ENCODE data around the gene EPHA6. TPM values are rescaled to one million over a fixed set of nuclear protein-coding genes. Genes with fewer than 3 reads are reported as not detected.

The EPHA6 gene
- total and polyA plus RNA-seq, 9 of the 15 experiments (the other 6 are each of a cell fraction or from before 2014, with no cell fraction given) = not detected

- TF ChIP-seq CREB5 (CRISPR knock-in tag; IDR thresholded peaks at IDR 0.05) (no peak), PTRF (tag; IDR thresholded peaks at IDR 0.05) (no peak)
These were observed 924.4 kb downstream of the EPHA6 start (continued) for GRCh38 chr3:97738761-97739160.

GRCh38 chr3:97742036-97742435 lies 927.6 kb downstream of the EPHA6 start:
- H3K36me3 ChIP-seq (ENCODE audit: control insufficient read depth, insufficient read depth, low read length) = no peaks in the 10 kb centered on the region
- no peak overlapping the region for H3K9ac ChIP-seq (ENCODE audit: insufficient read depth in 1 of 2, low read depth in 2 of 2, low read length in 2 of 2)
- no peaks in the 10 kb centered on the region for H3K9me1 ChIP-seq (ENCODE audit: control insufficient read depth, insufficient read depth, low read length)
- H2AFZ ChIP-seq (ENCODE audit: low read depth, low read length) = no peak overlapping the region
- ATAC-seq (no peak), FAIRE-seq (no peak), DNase-seq (ENCODE audit: extremely low read depth in 1 of 4, low spot score in 3 of 4) (no peak)
- H3K4me2 ChIP-seq (ENCODE audit: insufficient read depth, low read length) = no peak overlapping the region
- ChIA-PET CTCF (ENCODE audit: low intra/inter-chr PET ratio) (no interaction called here), POLR2A (no interaction called here)
- no peaks in the 10 kb centered on the region for H3K79me2 ChIP-seq (ENCODE audit: control insufficient read depth, insufficient read depth, low read length)
- H3K27me3 ChIP-seq (ENCODE audit: control insufficient read depth in 2 of 2, insufficient read depth in 2 of 2, low read length in 2 of 2) = no peaks in the 10 kb centered on the region
- in situ Hi-C loops (cut with MboI) = no loop called here
- no peak overlapping the region for H3K4me3 ChIP-seq
- H4K20me1 ChIP-seq (replicated peaks; ENCODE audit: control insufficient read depth, insufficient read depth, low read length) = no peaks in the 10 kb centered on the region
- intact Hi-C loops (cut with micrococcal nuclease) = no loop called here
- no peak for TF ChIP-seq NCOA6 (IDR thresholded peaks at IDR 0.05)
- TF ChIP-seq ARID3A (IDR thresholded peaks at IDR 0.05; ENCODE audit: borderline replicate concordance, low read depth, low read length) = no peak
- no peak for TF ChIP-seq ZNF324 (CRISPR knock-in tag; IDR thresholded peaks at IDR 0.05)
- no peak for TF ChIP-seq CSDE1 (IDR thresholded peaks at IDR 0.05)
- no peak for TF ChIP-seq E2F6 (IDR thresholded peaks at IDR 0.05; ENCODE audit: borderline replicate concordance in 1 of 2, extremely low read depth in 1 of 2, insufficient read depth in 1 of 2, insufficient read length in 1 of 2, low read depth in 1 of 2, low read length in 1 of 2, poor library complexity in 1 of 2, severe bottlenecking in 1 of 2)
- no peak for TF ChIP-seq RBM34 (IDR thresholded peaks at IDR 0.05; ENCODE audit: borderline replicate concordance, insufficient read depth, low read length)
- no peak for TF ChIP-seq TEAD4 (IDR thresholded peaks at IDR 0.05; ENCODE audit: low read length)
- TF ChIP-seq TEAD4 (CRISPR knock-in tag; IDR thresholded peaks at IDR 0.05; ENCODE audit: borderline replicate concordance) = no peak
- TF ChIP-seq RBM39 (optimal IDR thresholded peaks at IDR 0.05; ENCODE audit: low read depth, low read length) = no peak
- WGBS (ENCODE audit: insufficient coverage, low coverage, missing lambda C conversion rate) = 0% methylated on average over 3 of the region's 3 CpGs
- no peaks in the 10 kb centered on the region for H3K4me1 ChIP-seq (replicated peaks in 1 of 2; ENCODE audit: control insufficient read depth in 2 of 2, insufficient read depth in 2 of 2, low read length in 2 of 2)
- no peaks in the 10 kb centered on the region for H3K9me3 ChIP-seq (replicated peaks; ENCODE audit: control insufficient read depth, insufficient read depth, low read depth, low read length)
- BruUV-seq (replicated peaks) = no TSS peak
- no peak overlapping the region for H3K27ac ChIP-seq (ENCODE audit: extremely low read depth, low read depth, low read length)

All from K562 (cell line).